ENCODE data around the gene SSR2. TPM values are rescaled to one million over a fixed set of nuclear protein-coding genes. Genes with fewer than 3 reads are reported as not detected.

Gene SSR2
- polyA plus RNA-seq (2013, experiment 1 of 2) = 523 TPM
- 523 TPM for polyA plus RNA-seq (2013, experiment 2 of 2)

- WGBS = under 1% methylated on average over 45 of the region's 45 CpGs
- Histone ChIP-seq H3K23ac (ENCODE audit: low read length in 2 of 2) (peak within 1 kb of the TSS in 1 of 2 experiments; percentile 42), H2AK5ac (ENCODE audit: low read length, severe bottlenecking) (no peak within 1 kb of the TSS), H3K9ac (ENCODE audit: low read length) (peak within 1 kb of the TSS; percentile 92), H3K4me1 (ENCODE audit: control insufficient read depth, insufficient read depth, low read depth, low read length) (peaks cover 3% of the 10 kb centered on the region), H3K4ac (ENCODE audit: low read depth in 1 of 2, low read length in 2 of 2) (peak within 1 kb of the TSS in 1 of 2 experiments; percentile 57), H4K91ac (ENCODE audit: low read length) (no peak within 1 kb of the TSS), H4K8ac (ENCODE audit: low read length) (peak within 1 kb of the TSS; percentile 90), H3K14ac (ENCODE audit: low read length in 2 of 2) (no peak within 1 kb of the TSS), H2BK15ac (ENCODE audit: low read depth, poor library complexity, severe bottlenecking) (peak within 1 kb of the TSS; percentile 40), H3K4me2 (ENCODE audit: low read length, poor library complexity, severe bottlenecking) (peak within 1 kb of the TSS; percentile 93), H3K4me3 (ENCODE audit: insufficient read depth in 1 of 2, low read depth in 1 of 2, low read length in 2 of 2) (peak within 1 kb of the TSS; percentile 82 to 92), H3K9me3 (ENCODE audit: control insufficient read depth, low read length) (no peaks in the 10 kb centered on the region), H2BK5ac (ENCODE audit: low read depth, low read length, poor library complexity, severe bottlenecking) (no peak within 1 kb of the TSS), H2BK120ac (ENCODE audit: low read depth, low read length) (peak within 1 kb of the TSS; percentile 56), H3K27ac (ENCODE audit: low read length, poor library complexity, severe bottlenecking) (peak within 1 kb of the TSS; percentile 21), H3K27me3 (ENCODE audit: control insufficient read depth in 1 of 2, insufficient read depth in 1 of 2, low read length in 2 of 2) (peaks cover 0 to 4% of the 10 kb centered on the region in 2 experiments), H2BK12ac (ENCODE audit: low read length in 2 of 2) (no peak within 1 kb of the TSS), H2AFZ (ENCODE audit: low read depth, low read length) (no peak within 1 kb of the TSS), H3K18ac (ENCODE audit: low read depth in 1 of 2, low read length in 2 of 2) (peak within 1 kb of the TSS; percentile 16 to 76), H3K36me3 (ENCODE audit: control insufficient read depth in 1 of 2, insufficient read depth in 2 of 2, low read depth in 1 of 2, low read length in 2 of 2) (peaks cover 23 to 30% of the 10 kb centered on the region in 2 experiments), H3K79me1 (replicated peaks; ENCODE audit: low read length, poor library complexity, severe bottlenecking) (peaks cover 2% of the 10 kb centered on the region)
- DNase-seq = peak; percentile 94
Observed at GRCh38 chr1:156020293-156021092, at the start of gene SSR2. SSR2 (minus strand) TSS chr1:156020951; CDS start chr1:156020167, 784 bp downstream.

GRCh38 chr1:156070548-156070947 is 49.8 kb upstream of the SSR2 start:
- Histone ChIP-seq H3K4me3 (ENCODE audit: insufficient read depth in 1 of 2, low read depth in 1 of 2, low read length in 2 of 2) (no peak overlapping the region), H2AK5ac (ENCODE audit: low read length, severe bottlenecking) (no peak overlapping the region), H3K18ac (ENCODE audit: low read depth in 1 of 2, low read length in 2 of 2) (no peak overlapping the region), H3K4me1 (ENCODE audit: control insufficient read depth, insufficient read depth, low read depth, low read length) (peaks cover 4% of the 10 kb centered on the region), H2BK12ac (ENCODE audit: low read length in 2 of 2) (no peak overlapping the region), H3K27me3 (ENCODE audit: control insufficient read depth in 1 of 2, insufficient read depth in 1 of 2, low read length in 2 of 2) (peaks cover 0 to 10% of the 10 kb centered on the region in 2 experiments), H3K14ac (ENCODE audit: low read length in 2 of 2) (no peak overlapping the region), H2BK15ac (ENCODE audit: low read depth, poor library complexity, severe bottlenecking) (no peak overlapping the region), H4K91ac (ENCODE audit: low read length) (no peak overlapping the region), H3K36me3 (ENCODE audit: control insufficient read depth in 1 of 2, insufficient read depth in 2 of 2, low read depth in 1 of 2, low read length in 2 of 2) (peaks cover 0 to 33% of the 10 kb centered on the region in 2 experiments), H2BK5ac (ENCODE audit: low read depth, low read length, poor library complexity, severe bottlenecking) (no peak overlapping the region), H2AFZ (ENCODE audit: low read depth, low read length) (no peak overlapping the region), H3K27ac (ENCODE audit: low read length, poor library complexity, severe bottlenecking) (no peak overlapping the region), H4K8ac (ENCODE audit: low read length) (no peak overlapping the region), H3K9ac (ENCODE audit: low read length) (no peak overlapping the region), H3K79me1 (replicated peaks; ENCODE audit: low read length, poor library complexity, severe bottlenecking) (peaks cover 19% of the 10 kb centered on the region), H2BK120ac (ENCODE audit: low read depth, low read length) (no peak overlapping the region), H3K9me3 (ENCODE audit: control insufficient read depth, low read length) (no peaks in the 10 kb centered on the region), H3K4ac (ENCODE audit: low read depth in 1 of 2, low read length in 2 of 2) (no peak overlapping the region), H3K4me2 (ENCODE audit: low read length, poor library complexity, severe bottlenecking) (no peak overlapping the region), H3K23ac (ENCODE audit: low read length in 2 of 2) (no peak overlapping the region)
- no peak for DNase-seq
- 100% methylated on average over 4 of the region's 4 CpGs for WGBS

GRCh38 chr1:156069490-156070455 is 49.0 kb upstream of the SSR2 start:
- Histone ChIP-seq H2BK12ac (ENCODE audit: low read length in 2 of 2) (no peak overlapping the region), H4K8ac (ENCODE audit: low read length) (peak overlapping the region; percentile 19), H2BK5ac (ENCODE audit: low read depth, low read length, poor library complexity, severe bottlenecking) (no peak overlapping the region), H3K4me1 (ENCODE audit: control insufficient read depth, insufficient read depth, low read depth, low read length) (peaks cover 4% of the 10 kb centered on the region), H3K9ac (ENCODE audit: low read length) (no peak overlapping the region), H3K9me3 (ENCODE audit: control insufficient read depth, low read length) (no peaks in the 10 kb centered on the region), H3K79me1 (replicated peaks; ENCODE audit: low read length, poor library complexity, severe bottlenecking) (peaks cover 12% of the 10 kb centered on the region), H3K27ac (ENCODE audit: low read length, poor library complexity, severe bottlenecking) (no peak overlapping the region), H3K4me2 (ENCODE audit: low read length, poor library complexity, severe bottlenecking) (no peak overlapping the region), H3K14ac (ENCODE audit: low read length in 2 of 2) (no peak overlapping the region), H3K18ac (ENCODE audit: low read depth in 1 of 2, low read length in 2 of 2) (no peak overlapping the region), H3K4me3 (ENCODE audit: insufficient read depth in 1 of 2, low read depth in 1 of 2, low read length in 2 of 2) (no peak overlapping the region), H3K4ac (ENCODE audit: low read depth in 1 of 2, low read length in 2 of 2) (no peak overlapping the region), H2AK5ac (ENCODE audit: low read length, severe bottlenecking) (no peak overlapping the region), H4K91ac (ENCODE audit: low read length) (peak overlapping the region; percentile 64), H2BK15ac (ENCODE audit: low read depth, poor library complexity, severe bottlenecking) (peak overlapping the region; percentile 60), H3K23ac (ENCODE audit: low read length in 2 of 2) (no peak overlapping the region), H2AFZ (ENCODE audit: low read depth, low read length) (no peak overlapping the region), H3K27me3 (ENCODE audit: control insufficient read depth in 1 of 2, insufficient read depth in 1 of 2, low read length in 2 of 2) (peaks cover 0 to 10% of the 10 kb centered on the region in 2 experiments), H2BK120ac (ENCODE audit: low read depth, low read length) (no peak overlapping the region), H3K36me3 (ENCODE audit: control insufficient read depth in 1 of 2, insufficient read depth in 2 of 2, low read depth in 1 of 2, low read length in 2 of 2) (peaks cover 0 to 26% of the 10 kb centered on the region in 2 experiments)
- WGBS = 92% methylated on average over 3 of the region's 3 CpGs
- DNase-seq = no peak

Data from mesenchymal stem cell (in vitro differentiated cells and primary cell).